ENCODE results near the gene BRSK2.

BRSK2 gene

DNA sequence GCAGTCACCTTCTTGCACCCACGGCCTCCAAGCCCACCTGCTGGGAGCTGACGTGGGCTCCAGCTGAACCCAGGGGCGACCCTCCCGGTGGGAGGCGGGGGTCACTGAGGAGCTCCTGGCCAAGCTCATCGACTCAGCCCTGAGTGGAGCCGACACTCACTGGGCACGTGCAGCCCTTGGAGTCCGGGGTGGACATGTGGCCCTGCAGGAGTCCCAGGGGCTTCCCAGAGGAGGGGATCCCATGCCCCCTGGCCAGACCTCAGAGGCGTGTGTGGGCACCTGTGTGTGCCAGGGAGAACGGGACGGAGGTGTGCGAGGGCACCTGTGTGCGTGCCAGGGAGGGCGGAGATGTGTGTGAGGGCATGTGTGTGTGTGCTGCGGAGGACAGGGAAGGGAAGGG lies 20.8 kb upstream of the BRSK2 start:
- TF ChIP-seq CTCF (IDR thresholded peaks at IDR 0.05): no peak
- H3K4me3 Mint-ChIP-seq: no peak overlapping the region
- DNase-seq: no peak
- H3K36me3 Mint-ChIP-seq (ENCODE audit: low read depth): no peaks in the 10 kb centered on the region
- H3K9me3 Mint-ChIP-seq: peaks cover 40% of the 10 kb centered on the region
- no peaks in the 10 kb centered on the region for H3K4me1 Mint-ChIP-seq
- H3K27ac Mint-ChIP-seq: no peak overlapping the region
- peaks cover 28% of the 10 kb centered on the region for H3K27me3 Mint-ChIP-seq (ENCODE audit: low read depth, poor library complexity)

DNA sequence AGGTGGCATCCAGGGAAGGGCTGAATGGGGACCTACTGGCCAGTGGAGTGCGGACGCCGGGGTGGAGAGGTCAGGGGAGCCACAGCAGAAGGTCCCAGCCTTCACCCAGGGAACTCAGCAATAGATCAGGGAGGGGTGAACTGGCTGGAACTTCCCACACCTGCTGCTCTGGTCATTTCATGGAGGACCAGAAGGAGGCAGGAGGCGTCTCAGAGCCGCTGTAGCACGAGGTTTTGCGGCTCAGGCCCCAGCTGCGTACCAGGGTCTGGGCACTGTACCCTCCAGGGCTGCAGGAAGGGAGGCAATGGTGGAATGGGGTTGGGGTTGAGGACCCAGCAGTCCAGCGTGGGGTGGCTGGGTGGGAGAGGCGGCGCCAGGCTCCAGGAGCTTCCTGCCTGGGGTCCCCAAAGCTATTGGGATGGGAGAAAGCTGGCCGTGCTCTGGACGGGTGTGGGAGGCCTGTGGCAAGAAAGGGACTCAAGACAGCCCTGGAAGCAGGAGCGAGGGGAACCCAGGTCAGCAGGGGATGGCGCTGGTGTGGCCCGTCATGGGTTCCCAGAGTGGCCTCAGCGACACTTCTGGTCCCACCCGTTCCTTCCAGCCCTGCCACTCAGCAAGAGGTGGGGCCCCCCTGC lies 20.2 kb upstream of the BRSK2 start:
- DNase-seq: no peak
- no peak for TF ChIP-seq CTCF (IDR thresholded peaks at IDR 0.05)
- Mint-ChIP-seq H3K9me3 (peaks cover 35% of the 10 kb centered on the region), H3K36me3 (ENCODE audit: low read depth) (no peaks in the 10 kb centered on the region), H3K4me3 (no peak overlapping the region), H3K4me1 (no peaks in the 10 kb centered on the region), H3K27ac (no peak overlapping the region), H3K27me3 (ENCODE audit: low read depth, poor library complexity) (peaks cover 23% of the 10 kb centered on the region)

DNA sequence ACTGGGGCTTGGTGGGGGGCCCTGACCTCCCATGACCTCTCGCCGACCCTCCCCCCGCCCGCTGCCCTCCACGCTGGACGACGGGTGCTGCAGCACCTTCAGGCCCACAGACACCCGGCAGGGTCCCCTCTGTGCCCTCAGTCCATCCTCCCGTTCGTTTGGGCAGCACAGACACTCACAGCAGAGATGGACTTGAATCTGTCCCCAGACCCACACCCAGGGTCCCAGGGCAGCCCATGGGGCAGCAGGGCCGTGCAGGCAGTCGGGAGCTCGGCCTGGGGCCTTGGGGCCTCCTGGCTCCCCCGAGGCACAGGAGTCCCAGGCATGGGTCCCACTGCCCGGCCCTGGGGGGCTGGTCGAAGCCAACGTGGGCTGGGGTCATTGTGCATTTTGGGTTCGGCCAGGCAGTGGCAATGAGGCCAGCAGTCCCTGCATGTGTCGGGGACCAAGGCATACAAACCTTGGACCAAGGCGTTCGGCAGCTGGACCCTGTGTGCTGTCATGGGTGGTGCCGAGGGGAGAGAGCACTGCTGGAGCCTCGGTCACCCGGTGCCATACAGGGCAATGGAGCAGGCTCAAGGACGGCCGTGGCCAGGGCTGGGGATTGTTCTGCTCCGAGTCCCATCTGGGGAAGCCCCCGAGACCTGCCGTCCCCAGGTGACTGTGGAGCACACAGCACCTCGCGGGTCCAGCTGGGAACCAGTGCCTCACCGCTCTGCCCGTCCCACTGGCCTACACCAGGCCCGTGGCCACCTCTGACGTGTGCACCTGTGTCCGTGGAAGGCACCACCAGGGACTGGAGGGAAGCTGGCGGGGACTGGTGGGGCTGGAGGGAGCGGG lies 19.3 kb upstream of the BRSK2 start:
- DNase-seq: no peak
- Mint-ChIP-seq H3K27ac (no peak overlapping the region), H3K36me3 (ENCODE audit: low read depth) (no peaks in the 10 kb centered on the region), H3K9me3 (peaks cover 26% of the 10 kb centered on the region), H3K4me3 (no peak overlapping the region), H3K27me3 (ENCODE audit: low read depth, poor library complexity) (peaks cover 14% of the 10 kb centered on the region), H3K4me1 (no peaks in the 10 kb centered on the region)
- no peak for TF ChIP-seq CTCF (IDR thresholded peaks at IDR 0.05)

DNA sequence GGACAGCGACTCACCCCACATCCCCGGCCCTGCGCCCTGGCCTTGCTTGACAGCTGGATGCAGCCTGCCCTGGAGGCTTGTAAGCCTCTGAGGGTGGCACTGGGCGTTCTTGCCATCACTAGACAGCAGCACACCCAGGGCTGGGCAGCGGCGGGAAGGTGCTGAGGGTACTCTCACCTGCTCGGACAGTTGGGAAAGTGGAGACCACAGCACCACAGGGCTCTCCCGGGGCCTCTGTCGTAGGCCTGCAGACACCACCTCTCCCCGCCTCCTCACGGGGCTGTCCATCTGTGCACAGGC lies 18.8 kb upstream of the BRSK2 start:
- peaks cover 21% of the 10 kb centered on the region for H3K9me3 Mint-ChIP-seq
- H3K36me3 Mint-ChIP-seq (ENCODE audit: low read depth): no peaks in the 10 kb centered on the region
- TF ChIP-seq CTCF (IDR thresholded peaks at IDR 0.05): no peak
- H3K27ac Mint-ChIP-seq: no peak overlapping the region
- DNase-seq: no peak
- peaks cover 3% of the 10 kb centered on the region for H3K4me1 Mint-ChIP-seq
- peaks cover 17% of the 10 kb centered on the region for H3K27me3 Mint-ChIP-seq (ENCODE audit: low read depth, poor library complexity)
- no peak overlapping the region for H3K4me3 Mint-ChIP-seq

- no peak for TF ChIP-seq CTCF (IDR thresholded peaks at IDR 0.05)
- Mint-ChIP-seq H3K4me1 (peaks cover 7% of the 10 kb centered on the region), H3K27ac (no peak overlapping the region), H3K4me3 (no peak overlapping the region), H3K27me3 (ENCODE audit: low read depth, poor library complexity) (peaks cover 17% of the 10 kb centered on the region), H3K36me3 (ENCODE audit: low read depth) (no peaks in the 10 kb centered on the region), H3K9me3 (peaks cover 17% of the 10 kb centered on the region)
- no peak for DNase-seq
Measured at GRCh38 chr11:1371377-1371776, 18.4 kb upstream of the BRSK2 start.

Data from nephron progenitor cell (in vitro differentiated cells).